Breast epithelium (tissue), 3 donors: ENCODE results near the gene MCTP2.
A peak's percentile ranks its signal among the peaks of the same experiment; 100 is the strongest.

ENCODE experiments used
- CTCF ChIP-seq, 3 donors: fragments of 450-650 bp; IDR thresholded peaks; one replicate each; pipeline ENCODE4 v1.5.1; 2016 to 2017; ENCODE audit warnings: antibody characterized with exemption in 3 of 3, mild to moderate bottlenecking in 3 of 3, moderate library complexity in 3 of 3
- POLR2A ChIP-seq: fragments of 450-650 bp; IDR thresholded peaks from one replicate; pipeline ENCODE4 v1.6.1; 2016; ENCODE audit warnings: antibody characterized with exemption, mild to moderate bottlenecking, moderate library complexity
- POLR2AphosphoS5 ChIP-seq, 3 donors: sonication (generic); formaldehyde crosslinking; IDR thresholded peaks; one replicate each; pipeline ENCODE4 v1.6.1; 2017; ENCODE audit warnings: antibody characterized with exemption in 3 of 3

- no peak for TF ChIP-seq CTCF (IDR thresholded peaks at IDR 0.05)
- peak in 2 of 3 donors; percentile 5 to 65 for TF ChIP-seq POLR2AphosphoS5 (IDR thresholded peaks at IDR 0.05)
- TF ChIP-seq POLR2A: no peak
These were observed at the start of gene MCTP2 for GRCh38 chr15:94230883-94231722.
